Activated CD8-positive, alpha-beta memory T cell treated with anti-CD3 and anti-CD28 coated beads, Interleukin-2, amount 50 U/mL, for 24 hours (primary cell): ENCODE results near the gene ENGASE.

Source experiments
- DNase-seq: peaks from one replicate; pipeline ENCODE4 v3.0.0-alpha.2; 2020; ENCODE audit errors: extremely low read depth

The ENGASE gene

GRCh38 chr17:79114458-79115301 is 40.1 kb downstream of the ENGASE start:
- no peak for DNase-seq

- no peak for DNase-seq
Measured at GRCh38 chr17:79115487-79115886, 40.9 kb downstream of the ENGASE start.

- DNase-seq = no peak
Measured at GRCh38 chr17:79116575-79117368, 42.1 kb downstream of the ENGASE start.

GRCh38 chr17:79117905-79118487 is 43.4 kb downstream of the ENGASE start:
- DNase-seq = no peak

GRCh38 chr17:79118924-79119323 is 44.3 kb downstream of the ENGASE start:
- no peak for DNase-seq

GRCh38 chr17:79120259-79120658 is 45.6 kb downstream of the ENGASE start:
- no peak for DNase-seq

- DNase-seq = no peak
Measured at GRCh38 chr17:79123988-79124387, 49.4 kb downstream of the ENGASE start.

GRCh38 chr17:79124513-79125209 is 50.0 kb downstream of the ENGASE start:
- no peak for DNase-seq

GRCh38 chr17:79125503-79125902 is 50.9 kb downstream of the ENGASE start:
- no peak for DNase-seq

GRCh38 chr17:79126139-79126538 is 51.5 kb downstream of the ENGASE start:
- no peak for DNase-seq

- DNase-seq = no peak
Measured at GRCh38 chr17:79127534-79128135, 53.0 kb downstream of the ENGASE start.

GRCh38 chr17:79129523-79129922 is 54.9 kb downstream of the ENGASE start:
- no peak for DNase-seq

GRCh38 chr17:79130536-79131273 is 56.1 kb downstream of the ENGASE start:
- DNase-seq = no peak

- DNase-seq = no peak
Measured at GRCh38 chr17:79131274-79131635, 56.6 kb downstream of the ENGASE start.

- DNase-seq = no peak
Measured at GRCh38 chr17:79131701-79132100, 57.1 kb downstream of the ENGASE start.

- no peak for DNase-seq
Measured at GRCh38 chr17:79132271-79133064, 57.8 kb downstream of the ENGASE start.

- no peak for DNase-seq
Measured at GRCh38 chr17:79133214-79133613, 58.6 kb downstream of the ENGASE start.

- DNase-seq = no peak
Measured at GRCh38 chr17:79133985-79134384, 59.4 kb downstream of the ENGASE start.

- DNase-seq = no peak
Measured at GRCh38 chr17:79135011-79135410, 60.4 kb downstream of the ENGASE start.
